ENCODE results near the gene ALDH7A1.

ALDH7A1 gene

DNA sequence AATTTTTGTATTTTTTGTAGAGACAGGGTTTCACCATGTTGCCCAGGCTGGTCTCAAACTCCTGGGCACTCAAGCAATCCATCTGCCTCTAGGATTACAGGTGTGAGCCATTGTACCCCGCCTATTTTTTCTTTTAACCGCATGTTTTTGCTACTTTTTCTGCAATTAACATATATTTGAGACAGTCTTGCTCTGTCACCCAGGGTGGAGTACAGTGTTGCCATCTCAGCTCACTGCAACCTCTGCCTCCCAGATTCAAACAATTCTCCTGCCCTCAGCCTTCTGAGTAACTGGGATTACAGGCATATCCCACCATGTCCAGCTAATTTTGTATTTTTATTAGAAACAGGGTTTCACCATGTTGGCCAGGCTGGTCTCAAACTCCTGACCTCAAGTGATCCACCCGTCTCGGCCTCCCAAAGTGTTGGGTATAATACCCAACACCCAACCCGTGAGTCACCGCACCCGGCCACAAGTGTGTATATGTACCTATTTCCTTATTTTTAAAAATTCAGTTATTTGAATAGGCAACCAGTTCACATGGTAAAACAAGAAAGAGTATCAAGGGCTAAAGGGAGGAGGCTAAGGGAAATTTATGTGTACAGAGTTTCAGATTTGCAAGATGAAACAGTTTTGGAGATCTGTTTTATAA lies 19.0 kb upstream of the ALDH7A1 start:
- no peak overlapping the region for H3K4me3 ChIP-seq (ENCODE audit: low read length)
- H3K27ac ChIP-seq (ENCODE audit: low read length): no peak overlapping the region
- no peak overlapping the region for H2AFZ ChIP-seq (ENCODE audit: low read depth, low read length)
- H3K79me2 ChIP-seq (ENCODE audit: low read length): peaks cover 64% of the 10 kb centered on the region
- H3K4me1 ChIP-seq (ENCODE audit: low read length): no peaks in the 10 kb centered on the region
- peaks cover 5% of the 10 kb centered on the region for H3K36me3 ChIP-seq (replicated peaks; ENCODE audit: low read depth, low read length)
- TF ChIP-seq EZH2phosphoT487 (IDR thresholded peaks at IDR 0.05; ENCODE audit: low read depth): no peak
- TF ChIP-seq, protein P1, sequence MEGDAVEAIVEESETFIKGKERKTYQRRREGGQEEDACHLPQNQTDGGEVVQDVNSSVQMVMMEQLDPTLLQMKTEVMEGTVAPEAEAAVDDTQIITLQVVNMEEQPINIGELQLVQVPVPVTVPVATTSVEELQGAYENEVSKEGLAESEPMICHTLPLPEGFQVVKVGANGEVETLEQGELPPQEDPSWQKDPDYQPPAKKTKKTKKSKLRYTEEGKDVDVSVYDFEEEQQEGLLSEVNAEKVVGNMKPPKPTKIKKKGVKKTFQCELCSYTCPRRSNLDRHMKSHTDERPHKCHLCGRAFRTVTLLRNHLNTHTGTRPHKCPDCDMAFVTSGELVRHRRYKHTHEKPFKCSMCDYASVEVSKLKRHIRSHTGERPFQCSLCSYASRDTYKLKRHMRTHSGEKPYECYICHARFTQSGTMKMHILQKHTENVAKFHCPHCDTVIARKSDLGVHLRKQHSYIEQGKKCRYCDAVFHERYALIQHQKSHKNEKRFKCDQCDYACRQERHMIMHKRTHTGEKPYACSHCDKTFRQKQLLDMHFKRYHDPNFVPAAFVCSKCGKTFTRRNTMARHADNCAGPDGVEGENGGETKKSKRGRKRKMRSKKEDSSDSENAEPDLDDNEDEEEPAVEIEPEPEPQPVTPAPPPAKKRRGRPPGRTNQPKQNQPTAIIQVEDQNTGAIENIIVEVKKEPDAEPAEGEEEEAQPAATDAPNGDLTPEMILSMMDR (IDR thresholded peaks at IDR 0.05; ENCODE audit: low read depth, low read length): no peak
- H3K4me2 ChIP-seq (ENCODE audit: low read length): no peak overlapping the region
- no peaks in the 10 kb centered on the region for H3K9me3 ChIP-seq (ENCODE audit: insufficient read depth, low read length)
- H4K20me1 ChIP-seq (ENCODE audit: insufficient read depth, low read length): no peaks in the 10 kb centered on the region
- H3K27me3 ChIP-seq (ENCODE audit: low read depth, low read length): no peaks in the 10 kb centered on the region
- no peak overlapping the region for H3K9ac ChIP-seq (ENCODE audit: low read length)

DNA sequence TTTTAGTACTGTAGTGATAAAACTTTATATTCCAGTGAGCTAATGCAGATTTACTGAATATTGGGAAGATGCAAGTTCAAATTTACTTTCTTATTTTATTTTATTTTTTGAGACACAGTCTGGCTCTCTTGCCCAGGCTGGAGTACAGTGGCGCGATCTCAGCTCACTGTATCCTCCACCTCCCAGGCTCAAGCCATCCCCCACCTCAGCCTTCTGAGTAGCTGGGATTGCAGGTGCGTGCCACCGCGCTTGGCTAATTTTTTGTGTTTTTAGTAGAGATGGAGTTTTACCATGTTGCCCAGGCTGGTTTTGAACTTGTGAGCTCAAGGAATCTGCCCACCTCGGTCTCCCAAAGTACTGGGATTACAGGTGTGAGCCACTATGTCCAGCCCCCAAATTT lies 15.6 kb upstream of the ALDH7A1 start:
- no peak overlapping the region for H3K27ac ChIP-seq (ENCODE audit: low read length)
- peaks cover 13% of the 10 kb centered on the region for H3K36me3 ChIP-seq (replicated peaks; ENCODE audit: low read depth, low read length)
- no peak overlapping the region for H3K4me3 ChIP-seq (ENCODE audit: low read length)
- H3K9ac ChIP-seq (ENCODE audit: low read length): no peak overlapping the region
- no peaks in the 10 kb centered on the region for H4K20me1 ChIP-seq (ENCODE audit: insufficient read depth, low read length)
- H3K27me3 ChIP-seq (ENCODE audit: low read depth, low read length): no peaks in the 10 kb centered on the region
- no peak overlapping the region for H2AFZ ChIP-seq (ENCODE audit: low read depth, low read length)
- H3K4me2 ChIP-seq (ENCODE audit: low read length): no peak overlapping the region
- no peak for TF ChIP-seq EZH2phosphoT487 (IDR thresholded peaks at IDR 0.05; ENCODE audit: low read depth)
- TF ChIP-seq, protein P1 (IDR thresholded peaks at IDR 0.05; ENCODE audit: low read depth, low read length): no peak
- peaks cover 87% of the 10 kb centered on the region for H3K79me2 ChIP-seq (ENCODE audit: low read length)
- no peaks in the 10 kb centered on the region for H3K4me1 ChIP-seq (ENCODE audit: low read length)
- H3K9me3 ChIP-seq (ENCODE audit: insufficient read depth, low read length): no peaks in the 10 kb centered on the region

GRCh38 chr5:126610160-126610559 lies 15.1 kb upstream of the ALDH7A1 start:
- Histone ChIP-seq H2AFZ (ENCODE audit: low read depth, low read length) (no peak overlapping the region), H4K20me1 (ENCODE audit: insufficient read depth, low read length) (no peaks in the 10 kb centered on the region), H3K36me3 (replicated peaks; ENCODE audit: low read depth, low read length) (peaks cover 14% of the 10 kb centered on the region), H3K9me3 (ENCODE audit: insufficient read depth, low read length) (no peaks in the 10 kb centered on the region), H3K27ac (ENCODE audit: low read length) (no peak overlapping the region), H3K79me2 (ENCODE audit: low read length) (peaks cover 87% of the 10 kb centered on the region), H3K4me2 (ENCODE audit: low read length) (no peak overlapping the region), H3K27me3 (ENCODE audit: low read depth, low read length) (no peaks in the 10 kb centered on the region), H3K4me1 (ENCODE audit: low read length) (no peaks in the 10 kb centered on the region), H3K4me3 (ENCODE audit: low read length) (no peak overlapping the region), H3K9ac (ENCODE audit: low read length) (no peak overlapping the region)
- TF ChIP-seq EZH2phosphoT487 (IDR thresholded peaks at IDR 0.05; ENCODE audit: low read depth): no peak

DNA sequence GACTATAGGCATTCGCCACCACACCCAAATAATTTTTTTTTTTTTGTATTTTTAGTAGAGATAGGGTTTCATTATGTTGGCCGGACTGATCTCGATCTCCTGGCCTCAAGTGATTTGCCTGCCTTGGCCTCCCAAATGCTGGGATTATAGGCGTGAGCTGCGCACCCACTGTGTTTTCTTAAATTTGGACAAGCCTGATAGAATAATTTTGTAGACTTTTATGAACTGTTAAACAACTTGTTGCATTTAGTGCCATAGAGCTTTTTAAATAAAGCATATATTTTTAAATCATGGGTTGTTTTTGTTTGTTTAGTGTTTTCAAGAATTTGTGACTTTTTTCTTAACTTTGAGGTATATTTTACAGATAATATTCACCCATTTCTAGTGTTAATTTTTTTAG lies 10.5 kb upstream of the ALDH7A1 start:
- Histone ChIP-seq H2AFZ (ENCODE audit: low read depth, low read length) (no peak overlapping the region), H3K4me3 (ENCODE audit: low read length) (no peak overlapping the region), H3K27me3 (ENCODE audit: low read depth, low read length) (no peaks in the 10 kb centered on the region), H4K20me1 (ENCODE audit: insufficient read depth, low read length) (0 out of 2 replicates have a peak, but pooled peaks cover 3% of the 10 kb centered on the region), H3K79me2 (ENCODE audit: low read length) (peaks cover 93% of the 10 kb centered on the region), H3K4me1 (ENCODE audit: low read length) (peaks cover 4% of the 10 kb centered on the region), H3K9me3 (ENCODE audit: insufficient read depth, low read length) (no peaks in the 10 kb centered on the region), H3K36me3 (replicated peaks; ENCODE audit: low read depth, low read length) (peaks cover 14% of the 10 kb centered on the region), H3K4me2 (ENCODE audit: low read length) (no peak overlapping the region), H3K9ac (ENCODE audit: low read length) (no peak overlapping the region), H3K27ac (ENCODE audit: low read length) (no peak overlapping the region)
- TF ChIP-seq EZH2phosphoT487 (IDR thresholded peaks at IDR 0.05; ENCODE audit: low read depth): no peak
- TF ChIP-seq, protein P1 (IDR thresholded peaks at IDR 0.05; ENCODE audit: low read depth, low read length): no peak

All from OCI-LY3 (cell line).